Fibroblast of lung (primary cell): ENCODE data around the gene OLIG1. TPM values are rescaled to one million over a fixed set of nuclear protein-coding genes. Genes with fewer than 3 reads are reported as not detected.
A peak's percentile ranks its signal among the peaks of the same experiment; 100 is the strongest.

ENCODE experiments used
- DNase-seq, 2 donors: peaks; one replicate each; pipeline versions ENCODE4 v3.0.0 to v3.0.0-alpha.2; 2010; ENCODE audit warnings: low read depth in 2 of 2
- H2AFZ ChIP-seq: 2 replicates; pipeline ENCODE4 v1.5.1; 2012; ENCODE audit warnings: low read length, control low read depth, inconsistent platforms
- H3K27ac ChIP-seq: 2 replicates; pipeline ENCODE4 v1.5.1; 2011; ENCODE audit warnings: low read length, control low read depth; ENCODE audit not compliant: insufficient read depth
- H3K27me3 ChIP-seq: 2 replicates; pipeline ENCODE4 v1.5.1; 2011; ENCODE audit warnings: mild to moderate bottlenecking, low read length; ENCODE audit not compliant: control insufficient read depth, insufficient read depth
- H3K36me3 ChIP-seq: 2 replicates; pipeline ENCODE4 v1.5.1; 2011; ENCODE audit warnings: low read length; ENCODE audit not compliant: control insufficient read depth, insufficient read depth
- H3K4me1 ChIP-seq: 2 replicates; pipeline ENCODE4 v1.5.1; 2011; ENCODE audit warnings: low read length; ENCODE audit not compliant: control insufficient read depth, insufficient read depth; ENCODE audit errors: extremely low read depth
- H3K4me2 ChIP-seq: 2 replicates; pipeline ENCODE4 v1.5.1; 2011; ENCODE audit warnings: low read length, control low read depth; ENCODE audit not compliant: insufficient read depth; ENCODE audit errors: extremely low read depth
- H3K4me3 ChIP-seq, 4 experiments: fragments of 200-600 bp in 1 of 4; sonication (generic) in 1 of 4; replicated peaks in 1 of 4; 2 replicates each; pipeline ENCODE4 v1.5.1; 2011 to 2016; ENCODE audit warnings: low read length in 4 of 4, low read depth in 3 of 4, mild to moderate bottlenecking in 3 of 4, control low read depth in 2 of 4, inconsistent platforms in 1 of 4, mixed read lengths in 1 of 4; ENCODE audit not compliant: insufficient read depth in 1 of 4; ENCODE audit errors: control extremely low read depth in 1 of 4
- H3K79me2 ChIP-seq: 2 replicates; pipeline ENCODE4 v1.5.1; 2012; ENCODE audit warnings: mild to moderate bottlenecking, low read length, inconsistent platforms; ENCODE audit not compliant: control insufficient read depth, insufficient read depth
- H3K9ac ChIP-seq: 2 replicates; pipeline ENCODE4 v1.5.1; 2011; ENCODE audit warnings: mild to moderate bottlenecking, low read length, control low read depth; ENCODE audit not compliant: insufficient read depth
- H3K9me3 ChIP-seq: 2 replicates; pipeline ENCODE4 v1.5.1; 2012; ENCODE audit warnings: low read depth, low read length; ENCODE audit not compliant: control insufficient read depth, insufficient read depth
- H4K20me1 ChIP-seq: 2 replicates; pipeline ENCODE4 v1.5.1; 2011; ENCODE audit warnings: low read length; ENCODE audit not compliant: control insufficient read depth, insufficient read depth; ENCODE audit errors: extremely low read depth
- CTCF ChIP-seq, 2 donors: IDR thresholded peaks in 1 of 2; conservative IDR thresholded peaks in 1 of 2; 1 replicate in 1 of 2; 2 replicates in 1 of 2; pipeline ENCODE4 v1.5.1; 2011 to 2012; ENCODE audit warnings: low read length in 2 of 2, control low read depth in 1 of 2, inconsistent platforms in 1 of 2, low read depth in 1 of 2, mild to moderate bottlenecking in 1 of 2
- EZH2 ChIP-seq: IDR thresholded peaks from 2 replicates; pipeline ENCODE4 v1.5.1; 2012; ENCODE audit warnings: low read length, control low read depth, mild to moderate bottlenecking; ENCODE audit errors: missing control alignments
- polyA plus RNA-seq, 2 donors: library from polyadenylated mRNA; depleted of rRNA in 1 of 2; stranded (reverse) in 1 of 2; unstranded in 1 of 2; fragments of >200 nt; gene quantifications; 2 replicates each; pipeline ENCODE4 v1.2.1, GENCODE V29; 2011 to 2012; ENCODE audit warnings: missing spikeins in 1 of 2
- total RNA-seq: library from RNA; depleted of rRNA; stranded (reverse); fragments of >200 nt; gene quantifications from 2 replicates; pipeline ENCODE4 v1.2.1, GENCODE V29; 2014

Gene OLIG1
- total and polyA plus RNA-seq, 2 donors (not counting 1 experiment from before 2014, with no cell fraction given): not detected

GRCh38 chr21:33027401-33028286 lies 42.3 kb upstream of the OLIG1 start:
- no peak overlapping the region for H3K27ac ChIP-seq
- TF ChIP-seq EZH2: peak; percentile 29
- no peak for TF ChIP-seq CTCF (conservative IDR thresholded peaks at IDR 0.05 in 1 of 2, IDR thresholded peaks at IDR 0.05 in 1 of 2; ENCODE audit: low read depth in 1 of 2, low read length in 2 of 2)
- H3K27me3 ChIP-seq: peaks cover 92% of the 10 kb centered on the region
- no peaks in the 10 kb centered on the region for H4K20me1 ChIP-seq
- H3K9me3 ChIP-seq: no peaks in the 10 kb centered on the region
- no peak overlapping the region for H3K4me3 ChIP-seq
- DNase-seq: no peak
- H2AFZ ChIP-seq: no peak overlapping the region
- H3K9ac ChIP-seq: no peak overlapping the region
- no peak overlapping the region for H3K4me2 ChIP-seq
- no peaks in the 10 kb centered on the region for H3K36me3 ChIP-seq
- no peaks in the 10 kb centered on the region for H3K79me2 ChIP-seq
- no peaks in the 10 kb centered on the region for H3K4me1 ChIP-seq

GRCh38 chr21:33028287-33028670 lies 41.7 kb upstream of the OLIG1 start:
- H3K79me2 ChIP-seq: no peaks in the 10 kb centered on the region
- H3K27ac ChIP-seq: no peak overlapping the region
- H3K9ac ChIP-seq: no peak overlapping the region
- H2AFZ ChIP-seq: no peak overlapping the region
- no peaks in the 10 kb centered on the region for H3K9me3 ChIP-seq
- no peak for DNase-seq
- TF ChIP-seq CTCF (conservative IDR thresholded peaks at IDR 0.05 in 1 of 2, IDR thresholded peaks at IDR 0.05 in 1 of 2; ENCODE audit: low read depth in 1 of 2, low read length in 2 of 2): no peak
- TF ChIP-seq EZH2: no peak
- peaks cover 91% of the 10 kb centered on the region for H3K27me3 ChIP-seq
- no peaks in the 10 kb centered on the region for H3K4me1 ChIP-seq
- H3K4me3 ChIP-seq: no peak overlapping the region
- H4K20me1 ChIP-seq: no peaks in the 10 kb centered on the region
- no peaks in the 10 kb centered on the region for H3K36me3 ChIP-seq
- no peak overlapping the region for H3K4me2 ChIP-seq

- Histone ChIP-seq H3K27ac (no peak overlapping the region), H3K27me3 (peaks cover 91% of the 10 kb centered on the region), H2AFZ (no peak overlapping the region), H3K79me2 (no peaks in the 10 kb centered on the region), H3K36me3 (no peaks in the 10 kb centered on the region), H3K4me1 (no peaks in the 10 kb centered on the region), H3K4me2 (no peak overlapping the region), H4K20me1 (no peaks in the 10 kb centered on the region), H3K4me3 (no peak overlapping the region), H3K9me3 (no peaks in the 10 kb centered on the region), H3K9ac (no peak overlapping the region)
- TF ChIP-seq CTCF (conservative IDR thresholded peaks at IDR 0.05 in 1 of 2, IDR thresholded peaks at IDR 0.05 in 1 of 2; ENCODE audit: low read depth in 1 of 2, low read length in 2 of 2) (no peak), EZH2 (peak; percentile 61)
- no peak for DNase-seq
Observed at GRCh38 chr21:33028773-33029384, 41.1 kb upstream of the OLIG1 start.
